ENCODE results near the gene ETHE1.

- TF ChIP-seq CTCF (IDR thresholded peaks at IDR 0.05; ENCODE audit: low read length) = no peak
- no peak for TF ChIP-seq EZH2 (IDR thresholded peaks at IDR 0.05; ENCODE audit: borderline replicate concordance, low read length)
These were observed 61.4 kb downstream of the ETHE1 start, which contains the start of gene LYPD3 for GRCh38 chr19:43465468-43466120.
